Kasumi-1 (cell line): ENCODE measurements around the gene CDK4.

Source experiments
- DNase-seq, 2 experiments: peaks; one replicate each; lab custom pipeline; 2025; lab: John Stamatoyannopoulos, UW

The CDK4 gene

GRCh38 chr12:57700317-57700716, 51.8 kb downstream of the CDK4 start:
- DNase-seq, result no peak

- DNase-seq, result no peak
Observed at GRCh38 chr12:57698414-57698813, 53.7 kb downstream of the CDK4 start.
